GM23248 (cell line): Measurements from ENCODE around the gene PGPEP1. TPM values are rescaled to one million over a fixed set of nuclear protein-coding genes. Genes with fewer than 3 reads are reported as not detected.

ENCODE experiments used
- DNase-seq: peaks from one replicate; pipeline ENCODE4 v3.0.0-alpha.2; 2015
- H2AFZ ChIP-seq: fragments of 200-600 bp; sonication (generic); 2 replicates; pipeline ENCODE4 v1.6.1; 2016; ENCODE audit warnings: antibody characterized with exemption
- H3F3A ChIP-seq: fragments of 200-600 bp; sonication (generic); 2 replicates; pipeline ENCODE4 v1.6.1; 2016; ENCODE audit warnings: mild to moderate bottlenecking, antibody characterized with exemption, mixed run types; ENCODE audit not compliant: insufficient read depth
- H3K27ac ChIP-seq: fragments of 200-600 bp; sonication (generic); 2 replicates; pipeline ENCODE4 v1.5.1; 2016; ENCODE audit warnings: mild to moderate bottlenecking
- H3K27me3 ChIP-seq: fragments of 200-600 bp; sonication (generic); replicated peaks from 2 replicates; pipeline ENCODE4 v1.6.1; 2016; ENCODE audit warnings: mild to moderate bottlenecking; ENCODE audit not compliant: insufficient read depth
- H3K36me3 ChIP-seq: fragments of 200-600 bp; sonication (generic); 2 replicates; pipeline ENCODE4 v1.6.1; 2016; ENCODE audit warnings: low read depth, mild to moderate bottlenecking
- H3K4me1 ChIP-seq: fragments of 200-600 bp; sonication (generic); 2 replicates; pipeline ENCODE4 v1.6.1; 2016; ENCODE audit warnings: mild to moderate bottlenecking; ENCODE audit not compliant: insufficient read depth
- H3K4me2 ChIP-seq: fragments of 200-600 bp; sonication (generic); one replicate; pipeline ENCODE4 v1.6.1; 2016; ENCODE audit warnings: mild to moderate bottlenecking; ENCODE audit not compliant: unreplicated experiment
- H3K4me3 ChIP-seq: fragments of 200-600 bp; sonication (generic); 2 replicates; pipeline ENCODE4 v1.5.1; 2016; ENCODE audit warnings: mild to moderate bottlenecking
- H3K79me2 ChIP-seq: fragments of 200-600 bp; sonication (generic); 2 replicates; pipeline ENCODE4 v1.6.1; 2016; ENCODE audit warnings: mild to moderate bottlenecking; ENCODE audit not compliant: insufficient read depth
- H3K9ac ChIP-seq: fragments of 200-600 bp; sonication (generic); 2 replicates; pipeline ENCODE4 v1.6.1; 2016; ENCODE audit warnings: mild to moderate bottlenecking
- H3K9me2 ChIP-seq: fragments of 200-600 bp; sonication (generic); 2 replicates; pipeline ENCODE4 v1.6.1; 2016; ENCODE audit warnings: mixed run types, mild to moderate bottlenecking, moderate library complexity; ENCODE audit not compliant: insufficient read depth
- H3K9me3 ChIP-seq: fragments of 200-600 bp; sonication (generic); one replicate; pipeline ENCODE4 v1.6.1; 2017; ENCODE audit warnings: low read depth
- H4K20me1 ChIP-seq: fragments of 200-600 bp; sonication (generic); 2 replicates; pipeline ENCODE4 v1.6.0; 2016; ENCODE audit not compliant: insufficient read depth
- EZH2 ChIP-seq: fragments of 200-600 bp; sonication (generic); IDR thresholded peaks from 2 replicates; pipeline ENCODE4 v1.6.1; 2018; ENCODE audit warnings: antibody characterized with exemption, mild to moderate bottlenecking; ENCODE audit not compliant: insufficient read depth, poor library complexity, severe bottlenecking
- EZH2phosphoT487 ChIP-seq: fragments of 200-600 bp; sonication (generic); IDR thresholded peaks from 2 replicates; pipeline ENCODE4 v1.6.1; 2018; ENCODE audit warnings: antibody characterized with exemption, moderate library complexity, mild to moderate bottlenecking, low read depth; ENCODE audit not compliant: insufficient read depth
- WGBS, 2 experiments: methylation state at CpG; one replicate each; pipeline ENCODE4 v1.1.6; 2015 to 2017; ENCODE audit warnings: low lambda C conversion rate in 2 of 2, low coverage in 1 of 2; ENCODE audit errors: missing lambda C conversion rate in 2 of 2; 5-methylcytosine and 5-hydroxymethylcytosine counted together
- in situ Hi-C: fragments of 300-500 bp; cut with MboI; formaldehyde crosslinking; loops from 2 replicates; pipeline ENCODE4 v1.15.0; 2020
- polyA plus RNA-seq: library from polyadenylated mRNA; unstranded; fragments of >200 nt; fragmentation: Nextera tagmentation; extraction: Ambion mirVana; gene quantifications from 2 replicates; pipeline ENCODE4 v1.2.1, GENCODE V29; 2016
- total RNA-seq: library from RNA; depleted of rRNA; stranded (reverse); fragments of >200 nt; shearing (Covaris generic); gene quantifications from 2 replicates; pipeline ENCODE4 v1.2.3, GENCODE V29; 2014

Gene PGPEP1
- total and polyA plus RNA-seq, 2 experiments from 2014 or later: 12.0 to 14.5 TPM

GRCh38 chr19:18306209-18306887 lies 34.0 kb upstream of the PGPEP1 start:
- no peaks in the 10 kb centered on the region for H3K9me3 ChIP-seq
- H3K27me3 ChIP-seq: no peaks in the 10 kb centered on the region
- H3F3A ChIP-seq: peaks cover 28% of the 10 kb centered on the region
- no peak overlapping the region for H3K9ac ChIP-seq
- H4K20me1 ChIP-seq: no peaks in the 10 kb centered on the region
- TF ChIP-seq EZH2: no peak
- peaks cover 15% of the 10 kb centered on the region for H3K4me1 ChIP-seq
- WGBS, 2 experiments: 85 to 86% methylated on average over 24 to 26 of the region's 26 CpGs
- H3K4me3 ChIP-seq: no peak overlapping the region
- no peak for DNase-seq
- no peak overlapping the region for H2AFZ ChIP-seq
- no peak overlapping the region for H3K4me2 ChIP-seq
- no peaks in the 10 kb centered on the region for H3K9me2 ChIP-seq
- H3K36me3 ChIP-seq: no peaks in the 10 kb centered on the region
- H3K79me2 ChIP-seq: no peaks in the 10 kb centered on the region
- H3K27ac ChIP-seq: no peak overlapping the region
- in situ Hi-C loops: no loop called here

DNA sequence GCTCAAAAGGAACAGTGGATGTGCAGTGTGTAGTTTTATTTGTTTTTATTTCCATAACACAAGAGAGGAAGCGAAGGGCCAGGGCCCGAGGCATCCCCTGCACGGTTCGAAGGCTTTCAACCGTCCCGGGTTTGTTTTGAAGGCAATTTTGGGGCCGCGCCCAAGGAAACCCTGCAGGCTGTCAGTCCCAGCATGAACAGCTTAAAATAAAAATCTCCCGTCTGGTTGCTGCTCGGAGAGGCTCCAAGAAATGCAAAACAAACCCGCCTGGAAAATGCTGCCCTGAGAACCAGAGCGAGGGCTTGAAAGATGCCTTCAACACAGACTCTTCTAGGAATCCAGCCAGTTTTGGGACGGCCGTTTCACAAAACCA lies 33.5 kb upstream of the PGPEP1 start:
- no peak overlapping the region for H3K4me3 ChIP-seq
- H3K9me3 ChIP-seq: no peaks in the 10 kb centered on the region
- no peak for DNase-seq
- H3K4me2 ChIP-seq: no peak overlapping the region
- H3K9ac ChIP-seq: no peak overlapping the region
- in situ Hi-C loops: no loop called here
- peaks cover 15% of the 10 kb centered on the region for H3K4me1 ChIP-seq
- no peaks in the 10 kb centered on the region for H3K79me2 ChIP-seq
- no peaks in the 10 kb centered on the region for H3K27me3 ChIP-seq
- H4K20me1 ChIP-seq: no peaks in the 10 kb centered on the region
- H3K9me2 ChIP-seq: no peaks in the 10 kb centered on the region
- no peak overlapping the region for H3K27ac ChIP-seq
- peaks cover 28% of the 10 kb centered on the region for H3F3A ChIP-seq
- 55 to 58% methylated on average over 14 of the region's 14 CpGs for WGBS, 2 experiments
- H3K36me3 ChIP-seq: no peaks in the 10 kb centered on the region
- TF ChIP-seq EZH2: no peak
- TF ChIP-seq EZH2phosphoT487: no peak
- no peak overlapping the region for H2AFZ ChIP-seq

GRCh38 chr19:18307271-18307681 lies 33.1 kb upstream of the PGPEP1 start:
- no peak for TF ChIP-seq EZH2phosphoT487
- no peak for TF ChIP-seq EZH2
- in situ Hi-C loops: no loop called here
- no peak overlapping the region for H2AFZ ChIP-seq
- no peak overlapping the region for H3K27ac ChIP-seq
- no peaks in the 10 kb centered on the region for H3K79me2 ChIP-seq
- 66 to 69% methylated on average over 19 of the region's 19 CpGs for WGBS, 2 experiments
- H3K4me2 ChIP-seq: no peak overlapping the region
- no peaks in the 10 kb centered on the region for H3K27me3 ChIP-seq
- H3K9ac ChIP-seq: no peak overlapping the region
- H3K4me3 ChIP-seq: no peak overlapping the region
- H3F3A ChIP-seq: peaks cover 28% of the 10 kb centered on the region
- no peak for DNase-seq
- no peaks in the 10 kb centered on the region for H3K9me2 ChIP-seq
- no peaks in the 10 kb centered on the region for H3K36me3 ChIP-seq
- no peaks in the 10 kb centered on the region for H4K20me1 ChIP-seq
- no peaks in the 10 kb centered on the region for H3K9me3 ChIP-seq
- H3K4me1 ChIP-seq: peaks cover 15% of the 10 kb centered on the region

- TF ChIP-seq EZH2: no peak
- TF ChIP-seq EZH2phosphoT487: no peak
- no peaks in the 10 kb centered on the region for H4K20me1 ChIP-seq
- WGBS, 2 experiments: 91 to 93% methylated on average over 19 of the region's 20 CpGs
- H3K9ac ChIP-seq: no peak overlapping the region
- no peak for DNase-seq
- H3K4me2 ChIP-seq: no peak overlapping the region
- peaks cover 12% of the 10 kb centered on the region for H3K4me1 ChIP-seq
- H3K27ac ChIP-seq: no peak overlapping the region
- H3K9me3 ChIP-seq: no peaks in the 10 kb centered on the region
- peaks cover 26% of the 10 kb centered on the region for H3F3A ChIP-seq
- H3K9me2 ChIP-seq: no peaks in the 10 kb centered on the region
- H2AFZ ChIP-seq: no peak overlapping the region
- in situ Hi-C loops: no loop called here
- peaks cover 4% of the 10 kb centered on the region; the same call in 1 of the 2 replicates for H3K79me2 ChIP-seq
- no peaks in the 10 kb centered on the region for H3K36me3 ChIP-seq
- no peaks in the 10 kb centered on the region for H3K27me3 ChIP-seq
- no peak overlapping the region for H3K4me3 ChIP-seq
Measured at GRCh38 chr19:18308051-18308947, 32.1 kb upstream of the PGPEP1 start.
